NCI-H82 treated with DMSO at 0.1 percent for 48 hours (cell line): ENCODE measurements around the gene MOB4.
"Not testable (repeated sequence)": the region's sequence is repeated elsewhere in the genome, so short reads cannot be mapped to it uniquely, and the experiment has no call there.

ENCODE experiments used
- DNase-seq: peaks from one replicate; lab custom pipeline; 2025; ENCODE audit not compliant: unreplicated experiment; lab: John Stamatoyannopoulos, UW

The MOB4 gene

GRCh38 chr2:197580166-197580565, 64.3 kb downstream of the MOB4 start:
- not testable (repeated sequence) for DNase-seq

GRCh38 chr2:197587255-197587654, 71.4 kb downstream of the MOB4 start:
- DNase-seq, result not testable (repeated sequence)

GRCh38 chr2:197591339-197592072, 75.6 kb downstream of the MOB4 start:
- no peak for DNase-seq

GRCh38 chr2:197596766-197597165, 80.9 kb downstream of the MOB4 start:
- DNase-seq, result no peak

GRCh38 chr2:197597166-197597565, 81.3 kb downstream of the MOB4 start:
- DNase-seq, result no peak

- no peak for DNase-seq
Measured at GRCh38 chr2:197598450-197598849, 82.6 kb downstream of the MOB4 start.

- DNase-seq, result no peak
Measured at GRCh38 chr2:197599285-197599965, 83.6 kb downstream of the MOB4 start.

GRCh38 chr2:197600306-197600705, 84.4 kb downstream of the MOB4 start:
- DNase-seq, result no peak

- no peak for DNase-seq
Measured at GRCh38 chr2:197601726-197602125, 85.9 kb downstream of the MOB4 start.
